ENCODE data around the gene MACROD2.

GRCh38 chr20:14830899-14831298, 835.6 kb downstream of the MACROD2 start:
- TF ChIP-seq CTCF (IDR thresholded peaks at IDR 0.05 in 2 of 3, conservative IDR thresholded peaks at IDR 0.05 in 1 of 3; ENCODE audit: borderline replicate concordance in 1 of 3, insufficient read depth in 1 of 3, low read depth in 2 of 3, low read length in 2 of 3) (no peak), POLR2A (IDR thresholded peaks at IDR 0.05; ENCODE audit: borderline replicate concordance, extremely low read depth, insufficient read depth, insufficient read length) (no peak), ZNF274 (IDR thresholded peaks at IDR 0.05; ENCODE audit: low read depth, low read length) (no peak), POLR2AphosphoS5 (IDR thresholded peaks at IDR 0.05; ENCODE audit: low read depth, low read length) (no peak), ZBTB33 (IDR thresholded peaks at IDR 0.05; ENCODE audit: extremely low read depth, insufficient replicate concordance, low read length) (no peak), ZFX (IDR thresholded peaks at IDR 0.05) (no peak), RAD21 (IDR thresholded peaks at IDR 0.05; ENCODE audit: low read depth) (no peak), JUND (IDR thresholded peaks at IDR 0.05) (no peak), EZH2 (IDR thresholded peaks at IDR 0.05) (no peak), REST (IDR thresholded peaks at IDR 0.05; ENCODE audit: low read depth) (no peak), MAX (IDR thresholded peaks at IDR 0.05) (no peak), CEBPB (IDR thresholded peaks at IDR 0.05; ENCODE audit: low read depth) (no peak)

Measured in HCT116 (cell line).